Thoracic aorta (tissue), 2 donors: ENCODE data around the gene GOLIM4. TPM values are rescaled to one million over a fixed set of nuclear protein-coding genes. Genes with fewer than 3 reads are reported as not detected.

Experiments used
- ATAC-seq: fragments of 150-250 bp; one replicate; pipeline ENCODE4 v1.8.0; 2017; ENCODE audit warnings: low read depth; ENCODE audit not compliant: insufficient number of reproducible peaks, low FRiP score
- DNase-seq: peaks from one replicate; pipeline ENCODE4 v3.0.0-alpha.2; 2020; ENCODE audit warnings: low spot score
- H3K27ac ChIP-seq, 2 donors: fragments of 200-600 bp; sonication (generic); 1 replicate in 1 of 2; 2 replicates in 1 of 2; pipeline ENCODE4 v1.5.1; 2016; ENCODE audit warnings: mild to moderate bottlenecking in 2 of 2, moderate library complexity in 2 of 2
- H3K27me3 ChIP-seq: fragments of 200-600 bp; sonication (generic); replicated peaks from 2 replicates; pipeline ENCODE4 v1.6.0; 2016; ENCODE audit warnings: mild to moderate bottlenecking; ENCODE audit not compliant: insufficient read depth
- H3K36me3 ChIP-seq: fragments of 200-600 bp; sonication (generic); one replicate; pipeline ENCODE4 v1.5.1; 2016
- H3K4me1 ChIP-seq, 2 donors: fragments of 200-600 bp; sonication (generic); 1 replicate in 1 of 2; 2 replicates in 1 of 2; pipeline versions ENCODE4 v1.5.1 to v1.6.0; 2016; ENCODE audit warnings: low read depth in 2 of 2, mild to moderate bottlenecking in 1 of 2; ENCODE audit not compliant: control insufficient read depth in 1 of 2
- H3K4me3 ChIP-seq: fragments of 200-600 bp; sonication (generic); 2 replicates; pipeline ENCODE4 v1.5.1; 2016; ENCODE audit warnings: mild to moderate bottlenecking
- H3K9me3 ChIP-seq: fragments of 200-600 bp; sonication (generic); 2 replicates; pipeline ENCODE4 v1.5.1; 2016
- total RNA-seq, 2 donors: library from RNA; depleted of rRNA; stranded (reverse); fragments of >200 nt; gene quantifications; one replicate each; pipeline versions ENCODE4 v1.1.0 to v1.2.3, GENCODE V29; 2016
- TF ChIP-seq, protein P1 (sequence below): fragments of 200-600 bp; sonication (generic); IDR thresholded peaks from one replicate; pipeline ENCODE4 v1.5.1; 2019; ENCODE audit warnings: antibody characterized with exemption

Gene GOLIM4
- total RNA-seq, 2 donors from 2014 or later: 43.1 to 49.5 TPM

DNA sequence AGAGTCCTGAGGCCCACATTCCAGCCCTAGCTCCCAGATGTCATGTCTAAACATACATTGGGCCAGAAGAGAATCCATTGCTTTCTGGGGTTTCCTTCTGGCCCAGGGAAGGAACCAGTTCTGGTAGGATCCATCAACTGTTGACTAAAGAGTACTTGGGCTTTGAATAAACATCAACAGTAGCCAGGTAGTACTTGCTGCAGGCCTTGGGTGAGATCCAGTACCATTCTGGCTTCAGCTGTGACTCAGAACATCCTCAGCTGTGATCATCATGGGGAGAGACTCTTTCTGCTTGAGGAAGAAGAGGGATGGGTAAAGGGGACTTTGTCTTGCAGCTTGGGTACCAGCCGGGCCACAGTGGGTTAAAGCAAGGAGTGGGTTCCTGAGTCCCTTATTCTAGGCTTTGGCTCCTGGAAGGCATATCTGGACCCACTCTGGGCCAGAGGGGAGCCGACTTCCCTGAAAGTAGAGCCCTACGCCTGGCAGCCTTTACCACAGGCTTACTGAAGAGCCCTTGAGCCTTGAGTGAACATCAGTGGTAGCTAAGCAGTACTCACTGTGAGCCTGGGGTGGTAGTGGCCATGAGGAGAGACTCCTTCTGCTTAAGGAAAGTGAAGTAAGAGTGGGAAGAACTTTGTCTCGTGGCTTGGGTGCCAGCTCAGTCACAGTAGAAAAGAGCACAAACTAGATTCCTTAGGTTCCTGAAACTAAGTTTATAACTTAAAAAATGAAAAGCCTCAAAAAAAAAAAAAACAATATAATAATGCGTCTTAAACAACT is 128.3 kb downstream of the GOLIM4 start:
- H3K4me1 ChIP-seq: no peaks in the 10 kb centered on the region
- no peak for ATAC-seq

More for the DNA sequence above, 128.3 kb downstream of the GOLIM4 start:
- H3K27me3 ChIP-seq: no peaks in the 10 kb centered on the region
- TF ChIP-seq, protein P1, sequence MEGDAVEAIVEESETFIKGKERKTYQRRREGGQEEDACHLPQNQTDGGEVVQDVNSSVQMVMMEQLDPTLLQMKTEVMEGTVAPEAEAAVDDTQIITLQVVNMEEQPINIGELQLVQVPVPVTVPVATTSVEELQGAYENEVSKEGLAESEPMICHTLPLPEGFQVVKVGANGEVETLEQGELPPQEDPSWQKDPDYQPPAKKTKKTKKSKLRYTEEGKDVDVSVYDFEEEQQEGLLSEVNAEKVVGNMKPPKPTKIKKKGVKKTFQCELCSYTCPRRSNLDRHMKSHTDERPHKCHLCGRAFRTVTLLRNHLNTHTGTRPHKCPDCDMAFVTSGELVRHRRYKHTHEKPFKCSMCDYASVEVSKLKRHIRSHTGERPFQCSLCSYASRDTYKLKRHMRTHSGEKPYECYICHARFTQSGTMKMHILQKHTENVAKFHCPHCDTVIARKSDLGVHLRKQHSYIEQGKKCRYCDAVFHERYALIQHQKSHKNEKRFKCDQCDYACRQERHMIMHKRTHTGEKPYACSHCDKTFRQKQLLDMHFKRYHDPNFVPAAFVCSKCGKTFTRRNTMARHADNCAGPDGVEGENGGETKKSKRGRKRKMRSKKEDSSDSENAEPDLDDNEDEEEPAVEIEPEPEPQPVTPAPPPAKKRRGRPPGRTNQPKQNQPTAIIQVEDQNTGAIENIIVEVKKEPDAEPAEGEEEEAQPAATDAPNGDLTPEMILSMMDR: no peak
- H3K36me3 ChIP-seq: no peaks in the 10 kb centered on the region
- no peak overlapping the region for H3K27ac ChIP-seq
- H3K4me3 ChIP-seq: no peak overlapping the region
- H3K9me3 ChIP-seq: no peaks in the 10 kb centered on the region
- DNase-seq: no peak
